ENCODE results near the gene CIROP.

The CIROP gene

DNA sequence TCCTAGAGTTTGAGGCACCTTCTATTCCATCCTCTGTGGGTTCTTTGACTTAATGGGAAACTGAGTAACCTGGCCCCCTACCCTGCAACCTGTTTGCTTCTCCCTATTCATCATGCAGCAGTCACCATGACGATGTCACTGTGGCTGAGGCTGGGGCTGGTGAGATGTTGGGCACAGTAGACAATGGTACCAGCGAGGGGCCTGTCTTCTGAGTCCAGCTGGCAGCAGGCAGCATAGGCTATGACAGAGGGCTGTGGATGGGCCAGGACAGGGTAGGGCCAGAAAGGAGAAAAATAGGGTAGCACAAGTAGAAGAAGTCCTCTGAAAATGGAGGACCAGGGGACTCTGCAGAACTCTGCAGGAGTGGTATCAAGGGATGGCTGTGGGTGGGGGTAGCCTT is 2.0 kb downstream of the CIROP start:
- peaks cover 0 to 3% of the 10 kb centered on the region in 2 experiments for H3K4me1 ChIP-seq (ENCODE audit: control insufficient read depth in 1 of 2, insufficient read depth in 2 of 2, low read length in 2 of 2)
- no peak overlapping the region for H3K4me3 ChIP-seq (ENCODE audit: low read depth, low read length)
- no peak overlapping the region for H3K4me2 ChIP-seq (ENCODE audit: low read length)
- no peak overlapping the region for H3K14ac ChIP-seq (ENCODE audit: low read length)
- H2AFZ ChIP-seq (ENCODE audit: insufficient read depth, low read length, poor library complexity), result no peak overlapping the region
- no peaks in the 10 kb centered on the region for H3K79me2 ChIP-seq (ENCODE audit: control insufficient read depth, insufficient read depth, low read length, poor library complexity)
- no peak overlapping the region for H2BK120ac ChIP-seq (ENCODE audit: insufficient read depth, low read length, poor library complexity)
- no peak overlapping the region for H3K9ac ChIP-seq (ENCODE audit: low read length)
- H4K91ac ChIP-seq (ENCODE audit: low read depth, low read length), result no peak overlapping the region
- H2BK5ac ChIP-seq (ENCODE audit: low read depth, low read length, poor library complexity), result no peak overlapping the region
- no peak overlapping the region for H3K27ac ChIP-seq (ENCODE audit: low read depth, low read length)
- no peak overlapping the region for H4K8ac ChIP-seq (ENCODE audit: low read depth, low read length)
- WGBS (ENCODE audit: extremely low coverage, insufficient coverage, insufficient read length), result no CpG with 5 or more reads among the region's 2 CpGs
- H3K27me3 ChIP-seq (ENCODE audit: insufficient read depth, low read length), result no peaks in the 10 kb centered on the region
- no peak overlapping the region for H2AK5ac ChIP-seq (ENCODE audit: low read length)
- no peaks in the 10 kb centered on the region for H3K79me1 ChIP-seq (ENCODE audit: low read length)
- no peak overlapping the region for H3K18ac ChIP-seq (ENCODE audit: low read length)
- no peak overlapping the region for H3K4ac ChIP-seq (ENCODE audit: low read depth, low read length)
- DNase-seq, result no peak
- H3K9me3 ChIP-seq (ENCODE audit: insufficient read depth, low read depth, low read length), result no peaks in the 10 kb centered on the region
- H2BK12ac ChIP-seq (ENCODE audit: low read length), result no peak overlapping the region
- H3K36me3 ChIP-seq (ENCODE audit: control insufficient read depth in 1 of 2, insufficient read depth in 2 of 2, low read length in 2 of 2), result peaks cover 1 to 5% of the 10 kb centered on the region in 2 experiments
- no peak overlapping the region for H3K23ac ChIP-seq (ENCODE audit: low read length)
- H4K12ac ChIP-seq (ENCODE audit: low read depth, low read length), result no peak overlapping the region

DNA sequence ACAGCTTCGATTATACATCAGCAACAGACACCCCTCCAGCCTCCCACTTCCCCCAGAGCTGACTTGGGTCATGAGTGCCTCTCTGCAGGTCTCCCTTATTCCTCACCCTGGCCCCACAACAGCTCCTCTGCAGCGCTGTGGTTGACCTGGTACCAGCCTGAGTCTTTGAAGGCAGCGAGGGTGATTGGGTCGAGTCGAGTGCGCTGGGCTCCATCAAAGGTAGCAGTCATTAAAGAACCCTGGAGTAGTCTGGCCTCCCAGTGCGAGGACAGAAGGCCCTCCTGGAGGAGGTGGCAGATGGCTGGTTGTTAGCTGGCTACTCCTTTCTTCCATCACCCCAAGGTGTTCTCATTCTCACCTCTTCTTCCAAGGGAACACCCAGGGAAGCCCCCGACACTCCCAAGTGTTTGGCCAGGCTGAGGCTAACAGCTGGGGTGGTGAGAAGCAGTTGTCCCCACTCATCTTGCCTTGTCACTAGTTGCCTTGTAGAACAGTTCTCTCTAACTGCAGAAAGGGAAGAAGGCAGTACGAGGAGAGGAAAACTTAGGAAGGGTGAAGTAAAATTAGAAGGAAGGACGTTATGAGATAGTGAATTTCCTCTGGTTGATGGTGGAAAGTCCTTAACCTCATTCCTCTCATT is 2.7 kb downstream of the CIROP start:
- Histone ChIP-seq H3K23ac (ENCODE audit: low read length) (no peak overlapping the region), H2AK5ac (ENCODE audit: low read length) (no peak overlapping the region), H3K27ac (ENCODE audit: low read depth, low read length) (no peak overlapping the region), H4K12ac (ENCODE audit: low read depth, low read length) (no peak overlapping the region), H2BK120ac (ENCODE audit: insufficient read depth, low read length, poor library complexity) (no peak overlapping the region), H3K4me3 (ENCODE audit: low read depth, low read length) (no peak overlapping the region), H3K9me3 (ENCODE audit: insufficient read depth, low read depth, low read length) (no peaks in the 10 kb centered on the region), H3K4ac (ENCODE audit: low read depth, low read length) (no peak overlapping the region), H3K14ac (ENCODE audit: low read length) (no peak overlapping the region), H3K79me2 (ENCODE audit: control insufficient read depth, insufficient read depth, low read length, poor library complexity) (no peaks in the 10 kb centered on the region), H3K18ac (ENCODE audit: low read length) (no peak overlapping the region), H3K4me1 (ENCODE audit: control insufficient read depth in 1 of 2, insufficient read depth in 2 of 2, low read length in 2 of 2) (peaks cover 0 to 5% of the 10 kb centered on the region in 2 experiments), H3K79me1 (ENCODE audit: low read length) (no peaks in the 10 kb centered on the region), H4K91ac (ENCODE audit: low read depth, low read length) (no peak overlapping the region), H4K8ac (ENCODE audit: low read depth, low read length) (no peak overlapping the region), H3K27me3 (ENCODE audit: insufficient read depth, low read length) (no peaks in the 10 kb centered on the region), H2BK5ac (ENCODE audit: low read depth, low read length, poor library complexity) (no peak overlapping the region), H3K9ac (ENCODE audit: low read length) (no peak overlapping the region), H3K36me3 (ENCODE audit: control insufficient read depth in 1 of 2, insufficient read depth in 2 of 2, low read length in 2 of 2) (peaks cover 3 to 9% of the 10 kb centered on the region in 2 experiments), H3K4me2 (ENCODE audit: low read length) (no peak overlapping the region), H2BK12ac (ENCODE audit: low read length) (no peak overlapping the region), H2AFZ (ENCODE audit: insufficient read depth, low read length, poor library complexity) (no peak overlapping the region)
- WGBS (ENCODE audit: extremely low coverage, insufficient coverage, insufficient read length), result no CpG with 5 or more reads among the region's 10 CpGs
- no peak for DNase-seq

DNA sequence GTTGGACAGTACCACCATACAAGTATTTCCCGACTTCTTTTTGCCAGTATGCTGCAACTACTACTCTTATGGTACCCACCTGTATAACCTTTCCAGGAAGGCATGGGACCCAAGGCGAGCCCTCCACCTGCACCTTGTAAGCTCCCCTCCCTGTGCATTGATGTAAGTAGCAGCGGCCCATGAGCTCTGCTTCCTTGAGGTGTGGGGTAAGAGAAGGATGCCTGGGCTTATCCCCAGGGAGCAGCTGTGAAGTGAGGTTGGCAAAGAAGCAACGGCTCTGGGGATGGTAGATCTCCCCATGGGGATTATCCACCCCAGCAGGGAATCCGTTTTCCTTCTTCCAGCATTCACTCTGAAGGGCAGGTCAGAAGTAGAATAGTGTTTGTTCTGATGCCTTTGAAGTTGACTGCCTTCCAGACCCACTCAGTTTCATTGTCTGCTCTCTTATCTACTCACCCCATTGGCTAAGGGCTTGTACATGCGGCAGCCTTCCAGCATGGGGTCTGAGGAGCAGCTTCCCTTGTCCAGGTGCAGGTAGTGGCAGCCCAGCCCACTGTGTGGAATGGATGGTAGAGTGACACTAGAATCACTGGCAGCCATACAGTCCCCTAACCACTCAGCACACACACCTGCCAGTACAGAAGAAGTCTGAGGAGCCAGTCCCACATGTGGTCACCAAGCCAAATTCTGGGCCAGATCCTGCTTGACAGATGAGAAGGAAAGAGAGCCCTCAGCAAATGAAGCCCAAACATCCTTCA is 3.4 kb downstream of the CIROP start:
- Histone ChIP-seq H3K79me2 (ENCODE audit: control insufficient read depth, insufficient read depth, low read length, poor library complexity) (peaks cover 2% of the 10 kb centered on the region), H3K79me1 (ENCODE audit: low read length) (no peaks in the 10 kb centered on the region), H2AFZ (ENCODE audit: insufficient read depth, low read length, poor library complexity) (no peak overlapping the region), H4K8ac (ENCODE audit: low read depth, low read length) (no peak overlapping the region), H3K4me3 (ENCODE audit: low read depth, low read length) (no peak overlapping the region), H3K4me2 (ENCODE audit: low read length) (no peak overlapping the region), H3K23ac (ENCODE audit: low read length) (no peak overlapping the region), H2BK5ac (ENCODE audit: low read depth, low read length, poor library complexity) (no peak overlapping the region), H3K4ac (ENCODE audit: low read depth, low read length) (no peak overlapping the region), H2AK5ac (ENCODE audit: low read length) (no peak overlapping the region), H3K9ac (ENCODE audit: low read length) (no peak overlapping the region), H3K9me3 (ENCODE audit: insufficient read depth, low read depth, low read length) (no peaks in the 10 kb centered on the region), H4K91ac (ENCODE audit: low read depth, low read length) (no peak overlapping the region), H3K4me1 (ENCODE audit: control insufficient read depth in 1 of 2, insufficient read depth in 2 of 2, low read length in 2 of 2) (peaks cover 3 to 9% of the 10 kb centered on the region in 2 experiments), H3K36me3 (ENCODE audit: control insufficient read depth in 1 of 2, insufficient read depth in 2 of 2, low read length in 2 of 2) (peaks cover 3 to 9% of the 10 kb centered on the region in 2 experiments), H4K12ac (ENCODE audit: low read depth, low read length) (no peak overlapping the region), H3K18ac (ENCODE audit: low read length) (no peak overlapping the region), H3K27ac (ENCODE audit: low read depth, low read length) (no peak overlapping the region), H3K27me3 (ENCODE audit: insufficient read depth, low read length) (no peaks in the 10 kb centered on the region), H2BK12ac (ENCODE audit: low read length) (no peak overlapping the region), H2BK120ac (ENCODE audit: insufficient read depth, low read length, poor library complexity) (no peak overlapping the region), H3K14ac (ENCODE audit: low read length) (no peak overlapping the region)
- WGBS (ENCODE audit: extremely low coverage, insufficient coverage, insufficient read length), result no CpG with 5 or more reads among the region's 6 CpGs
- DNase-seq, result no peak

DNA sequence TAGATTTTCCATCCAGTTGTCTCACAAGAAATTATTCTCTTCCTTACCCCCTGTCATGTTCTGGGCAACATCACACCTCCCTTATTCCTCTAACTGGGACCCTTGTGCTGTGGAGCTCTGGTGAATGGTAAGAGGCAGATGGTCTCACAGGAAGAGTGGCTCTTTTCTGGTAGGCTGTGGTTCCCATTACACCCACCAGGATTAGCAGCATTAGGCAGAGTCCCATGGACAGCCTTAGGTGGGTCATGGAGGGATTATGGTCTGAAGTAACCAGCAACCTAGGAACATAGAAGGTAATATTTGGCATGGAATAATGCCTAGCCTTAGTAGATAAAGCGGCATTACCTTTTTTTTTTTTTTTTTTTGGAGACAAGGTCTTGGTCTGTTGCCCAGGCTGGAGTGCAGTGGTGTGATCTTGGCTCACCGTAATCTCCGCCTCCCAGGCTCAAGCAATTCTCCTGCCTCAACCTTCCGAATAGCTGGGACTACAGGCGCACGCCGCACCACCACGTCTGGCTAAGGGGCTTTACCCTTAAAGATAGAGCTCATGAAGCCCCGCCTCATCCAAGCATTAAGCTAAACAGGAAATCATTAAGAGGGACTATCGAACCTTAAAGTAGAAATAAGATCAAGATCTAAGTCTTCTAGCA is 5.5 kb downstream of the CIROP start:
- no peak overlapping the region for H3K9ac ChIP-seq (ENCODE audit: low read length)
- no peak overlapping the region for H4K91ac ChIP-seq (ENCODE audit: low read depth, low read length)
- H3K27ac ChIP-seq (ENCODE audit: low read depth, low read length), result no peak overlapping the region
- H3K4ac ChIP-seq (ENCODE audit: low read depth, low read length), result no peak overlapping the region
- H2BK5ac ChIP-seq (ENCODE audit: low read depth, low read length, poor library complexity), result no peak overlapping the region
- no peak overlapping the region for H4K8ac ChIP-seq (ENCODE audit: low read depth, low read length)
- H2AK5ac ChIP-seq (ENCODE audit: low read length), result no peak overlapping the region
- H3K4me2 ChIP-seq (ENCODE audit: low read length), result no peak overlapping the region
- peaks cover 11% of the 10 kb centered on the region for H3K79me2 ChIP-seq (ENCODE audit: control insufficient read depth, insufficient read depth, low read length, poor library complexity)
- H2AFZ ChIP-seq (ENCODE audit: insufficient read depth, low read length, poor library complexity), result no peak overlapping the region
- peaks cover 3 to 7% of the 10 kb centered on the region in 2 experiments for H3K4me1 ChIP-seq (ENCODE audit: control insufficient read depth in 1 of 2, insufficient read depth in 2 of 2, low read length in 2 of 2)
- no peak overlapping the region for H3K23ac ChIP-seq (ENCODE audit: low read length)
- no peak overlapping the region for H3K4me3 ChIP-seq (ENCODE audit: low read depth, low read length)
- no peak overlapping the region for H2BK12ac ChIP-seq (ENCODE audit: low read length)
- H3K79me1 ChIP-seq (ENCODE audit: low read length), result peaks cover 11% of the 10 kb centered on the region
- H2BK120ac ChIP-seq (ENCODE audit: insufficient read depth, low read length, poor library complexity), result no peak overlapping the region
- H3K9me3 ChIP-seq (ENCODE audit: insufficient read depth, low read depth, low read length), result no peaks in the 10 kb centered on the region
- H3K18ac ChIP-seq (ENCODE audit: low read length), result no peak overlapping the region
- H3K27me3 ChIP-seq (ENCODE audit: insufficient read depth, low read length), result no peaks in the 10 kb centered on the region
- DNase-seq, result no peak
- peaks cover 3 to 9% of the 10 kb centered on the region in 2 experiments for H3K36me3 ChIP-seq (ENCODE audit: control insufficient read depth in 1 of 2, insufficient read depth in 2 of 2, low read length in 2 of 2)
- H3K14ac ChIP-seq (ENCODE audit: low read length), result no peak overlapping the region
- WGBS (ENCODE audit: extremely low coverage, insufficient coverage, insufficient read length), result no CpG with 5 or more reads among the region's 10 CpGs
- no peak overlapping the region for H4K12ac ChIP-seq (ENCODE audit: low read depth, low read length)
